Measurements from ENCODE around the gene CDON.

The CDON gene

DNA sequence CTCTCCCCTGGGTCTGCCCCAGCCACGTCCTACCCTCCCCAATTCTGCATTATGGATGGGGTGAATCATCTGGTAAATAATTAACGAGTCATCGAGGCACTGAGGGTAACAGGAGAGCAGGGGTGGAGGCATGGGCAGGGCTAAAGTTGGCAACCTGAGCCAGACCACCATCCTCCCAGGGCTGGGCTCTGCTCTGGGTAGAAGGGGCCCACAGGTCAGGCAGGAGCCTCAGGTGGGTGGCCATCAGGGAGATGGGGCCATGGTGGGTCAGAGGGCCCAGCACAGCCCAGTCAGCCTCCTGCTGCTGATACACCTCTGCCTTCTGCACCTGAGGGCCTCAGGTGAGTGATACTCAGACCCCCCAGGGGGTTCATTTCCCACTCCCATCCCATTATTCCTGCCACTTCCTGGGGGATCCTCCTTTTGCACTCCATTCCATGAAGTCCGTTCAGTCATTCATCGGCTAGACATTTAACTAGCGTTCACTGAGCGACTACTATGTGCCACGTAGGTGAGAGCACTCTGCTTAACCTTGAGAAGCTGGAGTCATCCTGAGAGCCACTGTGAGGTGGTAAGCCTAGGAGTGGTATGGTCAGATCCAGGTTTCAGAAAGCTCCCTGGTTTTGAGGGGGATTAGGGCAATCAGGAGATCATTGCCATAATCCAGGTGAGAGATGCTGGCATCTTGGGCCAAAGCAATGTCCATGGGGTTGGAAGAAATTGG is 116.7 kb downstream of the CDON start, which contains the start of gene VSIG10L2:
Gene VSIG10L2 (plus strand): TSS at position 248 of the 724 bp plus-strand sequence. CDS start 12 bp downstream, at position 260.
- H3K27ac ChIP-seq: no peak within 1 kb of the TSS
- peak in 1 of 2 donors; percentile 39 for DNase-seq
- no peaks in the 10 kb centered on the region for H3K9me3 ChIP-seq
- H3K4me1 ChIP-seq: peaks cover 0 to 3% (median 0%) of the 10 kb centered on the region in 4 donors
- H3K27me3 ChIP-seq: peaks cover 0 to 24% of the 10 kb centered on the region in 2 donors
- TF ChIP-seq, protein P1, sequence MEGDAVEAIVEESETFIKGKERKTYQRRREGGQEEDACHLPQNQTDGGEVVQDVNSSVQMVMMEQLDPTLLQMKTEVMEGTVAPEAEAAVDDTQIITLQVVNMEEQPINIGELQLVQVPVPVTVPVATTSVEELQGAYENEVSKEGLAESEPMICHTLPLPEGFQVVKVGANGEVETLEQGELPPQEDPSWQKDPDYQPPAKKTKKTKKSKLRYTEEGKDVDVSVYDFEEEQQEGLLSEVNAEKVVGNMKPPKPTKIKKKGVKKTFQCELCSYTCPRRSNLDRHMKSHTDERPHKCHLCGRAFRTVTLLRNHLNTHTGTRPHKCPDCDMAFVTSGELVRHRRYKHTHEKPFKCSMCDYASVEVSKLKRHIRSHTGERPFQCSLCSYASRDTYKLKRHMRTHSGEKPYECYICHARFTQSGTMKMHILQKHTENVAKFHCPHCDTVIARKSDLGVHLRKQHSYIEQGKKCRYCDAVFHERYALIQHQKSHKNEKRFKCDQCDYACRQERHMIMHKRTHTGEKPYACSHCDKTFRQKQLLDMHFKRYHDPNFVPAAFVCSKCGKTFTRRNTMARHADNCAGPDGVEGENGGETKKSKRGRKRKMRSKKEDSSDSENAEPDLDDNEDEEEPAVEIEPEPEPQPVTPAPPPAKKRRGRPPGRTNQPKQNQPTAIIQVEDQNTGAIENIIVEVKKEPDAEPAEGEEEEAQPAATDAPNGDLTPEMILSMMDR (IDR thresholded peaks at IDR 0.05): no peak
- intact Hi-C loops (cut with DNase I; ENCODE audit: low total_unique reads): no loop called here
- no peaks in the 10 kb centered on the region for H3K36me3 ChIP-seq
- H3K4me3 ChIP-seq: no peak within 1 kb of the TSS

DNA sequence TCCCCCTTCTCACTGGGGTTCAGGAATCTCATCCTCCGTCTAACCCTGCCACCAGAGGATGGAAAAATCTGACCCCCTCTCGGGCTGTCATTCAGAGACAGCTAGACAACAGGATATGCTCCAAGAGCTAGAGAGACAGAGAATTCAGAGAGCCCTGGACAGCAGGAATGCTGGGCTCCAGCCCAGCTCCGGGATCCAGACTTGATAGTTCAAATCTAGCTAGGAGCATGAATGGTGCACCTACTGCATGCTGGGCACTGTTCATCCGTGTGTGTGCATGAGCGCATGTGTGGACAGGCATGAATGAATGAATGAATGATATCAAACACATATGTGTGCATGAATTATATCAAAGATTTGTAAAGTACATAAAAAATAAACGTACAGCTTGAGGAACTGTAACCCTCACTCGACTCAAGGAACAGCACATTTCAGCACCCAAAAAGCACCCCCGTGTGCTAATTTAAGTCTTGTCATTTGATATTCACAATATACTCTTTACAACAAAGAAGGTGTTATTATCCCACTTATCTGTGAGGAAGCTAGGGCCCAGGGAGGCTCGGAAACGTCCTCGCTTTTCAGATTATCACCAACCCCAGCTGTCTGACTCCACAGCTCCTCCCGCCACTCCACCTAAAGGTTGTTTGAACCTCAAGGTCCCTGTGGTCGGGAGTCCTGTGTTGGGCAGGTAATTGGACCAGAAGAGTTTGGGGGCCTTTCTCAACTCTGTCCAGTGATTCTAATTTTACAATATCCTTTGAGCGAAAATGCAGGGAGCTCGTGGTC is 117.5 kb downstream of the CDON start:
- H3K27ac ChIP-seq: no peak overlapping the region
- H3K4me3 ChIP-seq: no peak overlapping the region
- intact Hi-C loops (cut with DNase I; ENCODE audit: low total_unique reads): no loop called here
- H3K9me3 ChIP-seq: no peaks in the 10 kb centered on the region
- H3K27me3 ChIP-seq: peaks cover 0 to 21% of the 10 kb centered on the region in 2 donors
- TF ChIP-seq, protein P1 (IDR thresholded peaks at IDR 0.05): no peak
- H3K4me1 ChIP-seq: no peaks in the 10 kb centered on the region
- peak in 1 of 2 donors; percentile 51 for DNase-seq
- H3K36me3 ChIP-seq: no peaks in the 10 kb centered on the region

DNA sequence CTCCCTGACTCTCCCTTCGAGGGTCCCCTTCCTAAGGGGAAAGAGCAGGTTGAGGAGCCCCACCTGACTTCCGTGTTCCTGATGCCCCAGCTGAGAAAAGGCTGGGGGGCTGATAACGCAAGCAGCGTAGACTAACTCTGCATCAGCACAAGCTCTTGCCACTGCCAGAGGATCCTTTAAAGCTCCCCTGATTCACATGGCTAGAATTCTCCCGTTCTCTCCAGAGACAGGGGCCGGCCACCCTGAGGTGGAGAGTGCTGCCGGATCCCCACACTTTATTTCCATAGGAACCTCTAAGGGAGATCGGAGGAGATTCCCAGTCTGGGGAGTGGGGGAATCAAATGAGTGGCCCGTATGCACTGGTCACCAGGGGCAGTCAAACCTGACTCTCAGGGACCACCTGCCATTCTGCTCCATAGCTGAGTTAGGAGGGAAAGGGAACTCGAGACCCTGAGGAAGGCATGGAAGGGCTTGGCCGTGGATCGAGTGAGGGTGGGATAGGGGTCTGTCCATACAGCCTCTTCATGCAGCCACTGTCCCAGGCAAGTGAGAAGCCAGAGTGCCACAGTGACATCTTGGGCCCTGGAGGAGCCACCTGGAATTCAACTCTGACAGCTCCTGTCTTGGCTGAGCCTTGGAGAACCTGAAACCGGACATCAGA is 118.2 kb downstream of the CDON start:
- H3K4me3 ChIP-seq: no peak overlapping the region
- H3K4me1 ChIP-seq: no peaks in the 10 kb centered on the region
- peak in 1 of 2 donors; percentile 51 for DNase-seq
- H3K27ac ChIP-seq: no peak overlapping the region
- H3K36me3 ChIP-seq: no peaks in the 10 kb centered on the region
- intact Hi-C loops (cut with DNase I; ENCODE audit: low total_unique reads): no loop called here
- H3K9me3 ChIP-seq: no peaks in the 10 kb centered on the region
- TF ChIP-seq, protein P1 (IDR thresholded peaks at IDR 0.05): no peak
- peaks cover 0 to 17% of the 10 kb centered on the region in 2 donors for H3K27me3 ChIP-seq

DNA sequence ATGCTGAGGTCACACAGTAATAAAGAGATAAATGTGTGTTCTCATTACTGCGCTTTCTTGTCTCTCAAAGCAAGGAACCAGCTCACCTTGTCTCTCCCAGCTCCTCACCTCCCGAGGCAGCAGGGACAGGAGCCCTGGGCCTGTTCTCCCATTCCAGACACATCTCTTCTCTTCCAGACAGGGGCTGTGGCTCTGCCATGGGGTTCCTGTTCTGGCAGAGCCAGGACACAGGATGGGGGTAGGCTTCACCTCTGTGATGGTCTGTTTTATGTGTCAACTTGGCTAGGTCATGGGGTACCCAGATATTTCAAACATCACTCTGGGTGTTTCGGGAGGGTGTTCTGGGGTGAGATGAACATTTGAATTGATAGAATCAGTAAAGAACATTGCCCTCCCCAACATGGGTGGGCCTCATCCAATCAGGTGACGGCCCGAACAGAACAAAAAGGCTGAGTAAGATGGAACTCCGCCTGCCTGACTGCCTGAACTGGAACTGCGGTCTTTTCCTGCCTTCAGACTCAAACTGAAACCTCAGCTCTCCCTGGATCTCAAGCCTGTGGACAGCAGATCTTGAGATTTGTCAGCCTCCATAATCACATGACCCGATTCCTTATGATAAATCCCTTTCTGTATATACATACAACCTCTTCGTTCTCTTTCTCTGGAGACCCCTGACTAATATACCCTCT is 118.9 kb downstream of the CDON start:
- H3K4me3 ChIP-seq: no peak overlapping the region
- H3K36me3 ChIP-seq: no peaks in the 10 kb centered on the region
- TF ChIP-seq, protein P1 (IDR thresholded peaks at IDR 0.05): no peak
- no peak overlapping the region for H3K27ac ChIP-seq
- H3K27me3 ChIP-seq: peaks cover 0 to 14% of the 10 kb centered on the region in 2 donors
- intact Hi-C loops (cut with DNase I; ENCODE audit: low total_unique reads): no loop called here
- no peaks in the 10 kb centered on the region for H3K9me3 ChIP-seq
- no peaks in the 10 kb centered on the region for H3K4me1 ChIP-seq
- peak in 1 of 2 donors; percentile 21 for DNase-seq

DNA sequence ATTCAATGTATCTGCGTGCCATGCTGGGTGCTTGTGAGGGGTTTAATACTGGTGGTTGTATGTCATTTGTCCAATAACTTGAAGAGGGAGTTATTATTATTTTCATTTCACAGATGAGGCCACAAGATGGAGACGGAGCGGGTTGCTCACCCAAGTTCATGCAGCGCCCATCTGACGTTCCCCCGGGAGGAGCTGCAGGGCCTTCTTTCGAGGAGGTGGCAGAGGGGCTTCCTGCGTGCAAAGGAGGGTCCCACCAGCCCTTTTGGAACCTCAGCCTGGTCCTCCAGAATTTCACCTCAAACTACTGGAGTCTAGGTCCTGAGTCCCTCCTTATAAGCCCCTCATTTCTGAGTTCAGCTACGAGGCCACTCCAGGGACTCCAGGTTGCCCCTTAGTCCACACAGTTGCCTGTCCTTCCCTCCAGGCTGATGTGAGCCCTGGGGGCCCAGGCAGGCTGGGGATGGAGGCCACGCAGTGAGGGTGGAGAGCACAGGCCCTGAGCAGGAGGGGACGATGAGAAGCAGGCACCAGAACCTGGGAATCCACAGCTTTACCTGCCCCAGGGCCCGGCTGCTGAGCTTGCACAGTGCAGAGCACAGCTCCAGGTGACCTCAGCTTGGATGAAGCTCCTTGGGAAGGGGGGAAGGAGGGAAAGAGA is 119.8 kb downstream of the CDON start:
- intact Hi-C loops (cut with DNase I; ENCODE audit: low total_unique reads): no loop called here
- Histone ChIP-seq H3K4me1 (no peaks in the 10 kb centered on the region), H3K27me3 (peaks cover 0 to 8% of the 10 kb centered on the region in 2 donors), H3K4me3 (no peak overlapping the region), H3K27ac (no peak overlapping the region), H3K36me3 (no peaks in the 10 kb centered on the region), H3K9me3 (no peaks in the 10 kb centered on the region)
- peak in 1 of 2 donors; percentile 55 for DNase-seq
- TF ChIP-seq, protein P1 (IDR thresholded peaks at IDR 0.05): no peak
